GM19463 (cell line): ENCODE data around the gene CENPT.
"Not testable (repeated sequence)": the region's sequence is repeated elsewhere in the genome, so short reads cannot be mapped to it uniquely, and the experiment has no call there.

Experiments used
- ATAC-seq: cut with Tn5 transposase; IDR thresholded peaks from one replicate; pipeline ENCODE4 v1.9.1; 2021; ENCODE audit warnings: mild to moderate bottlenecking, moderate library complexity; ENCODE audit not compliant: unreplicated experiment

Gene CENPT

DNA sequence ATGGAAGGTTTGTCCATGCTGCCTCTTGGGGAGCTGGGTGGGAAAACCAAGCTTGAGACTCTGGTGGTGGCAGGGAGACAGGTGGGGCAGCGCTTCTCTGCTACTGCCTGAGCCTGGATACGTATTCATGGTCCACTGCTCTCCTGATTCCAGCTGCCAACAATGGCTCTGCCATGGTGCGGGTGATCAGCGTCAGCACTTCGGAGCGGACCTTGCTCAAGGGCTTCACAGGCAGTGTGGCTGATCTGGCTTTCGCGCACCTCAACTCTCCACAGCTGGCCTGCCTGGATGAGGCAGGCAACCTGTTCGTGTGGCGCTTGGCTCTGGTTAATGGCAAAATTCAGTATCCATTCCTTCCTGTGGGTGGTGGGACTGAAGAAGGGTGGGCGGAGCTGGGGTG, 29.6 kb upstream of the CENPT start:
- ATAC-seq, result no peak

DNA sequence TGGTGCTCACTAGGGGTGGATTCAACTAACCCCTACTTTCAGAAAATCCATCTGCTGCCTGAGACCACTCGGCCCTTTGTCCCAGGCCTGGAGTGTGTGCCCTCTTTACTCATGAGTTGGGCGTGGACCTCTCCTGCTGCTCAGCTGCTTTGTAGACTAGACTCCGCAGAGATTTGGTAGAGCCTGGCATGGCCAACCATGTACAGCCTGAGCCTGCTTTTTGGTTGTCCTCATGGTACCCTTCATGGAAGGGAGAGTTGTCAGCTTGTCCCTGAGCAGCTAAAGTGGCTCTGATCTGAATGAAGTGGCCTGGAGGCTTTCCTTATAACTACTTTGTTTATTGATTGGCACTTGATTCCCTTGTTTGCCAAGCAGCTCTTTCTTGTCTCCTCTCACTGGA, 26.9 kb upstream of the CENPT start:
- ATAC-seq, result no peak

DNA sequence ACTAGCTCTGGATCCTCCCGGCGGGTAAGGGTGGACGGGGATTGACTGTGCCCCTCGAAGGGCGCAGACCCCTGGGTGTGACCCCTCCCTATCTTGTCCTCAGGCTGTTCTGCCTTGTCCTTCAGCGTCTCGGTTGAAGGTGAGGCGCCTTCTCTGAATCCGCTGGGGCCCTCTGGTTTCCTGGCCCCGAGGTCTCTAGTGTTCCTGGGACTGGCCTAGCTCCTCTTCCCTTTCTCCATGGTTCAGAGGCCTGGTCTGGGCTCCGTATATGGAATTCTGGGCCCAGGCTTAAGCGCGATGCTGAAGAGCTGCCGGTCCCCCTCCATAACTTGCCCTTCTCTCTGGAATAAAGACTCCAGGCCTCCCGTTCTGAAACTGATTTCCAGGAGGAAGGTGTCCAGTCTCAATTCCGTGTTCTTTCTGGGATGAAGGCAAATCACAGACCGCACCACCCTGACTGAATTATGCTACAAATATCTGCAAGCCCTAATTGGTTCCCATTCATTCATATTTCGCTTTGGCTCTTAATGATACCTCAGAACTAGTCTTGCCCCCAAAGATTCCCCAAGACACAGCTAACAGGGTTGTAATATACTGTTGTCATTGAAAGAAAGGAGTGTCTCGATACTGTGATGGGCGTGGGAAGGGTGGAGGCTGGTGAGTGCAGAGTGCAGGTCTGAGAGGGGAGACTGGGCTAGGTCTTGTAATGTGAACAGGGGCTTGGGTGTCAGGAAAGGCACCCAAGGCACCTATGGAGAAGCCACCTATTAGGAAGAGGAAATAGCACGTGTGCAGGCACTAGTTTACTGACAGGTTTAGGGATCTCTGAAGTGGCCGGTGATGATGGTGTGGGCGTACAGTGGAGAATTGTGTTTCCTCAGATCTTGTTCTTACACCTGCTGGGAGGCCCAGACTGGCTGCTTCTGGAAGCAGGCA, 26.2 kb upstream of the CENPT start:
- ATAC-seq, result no peak

DNA sequence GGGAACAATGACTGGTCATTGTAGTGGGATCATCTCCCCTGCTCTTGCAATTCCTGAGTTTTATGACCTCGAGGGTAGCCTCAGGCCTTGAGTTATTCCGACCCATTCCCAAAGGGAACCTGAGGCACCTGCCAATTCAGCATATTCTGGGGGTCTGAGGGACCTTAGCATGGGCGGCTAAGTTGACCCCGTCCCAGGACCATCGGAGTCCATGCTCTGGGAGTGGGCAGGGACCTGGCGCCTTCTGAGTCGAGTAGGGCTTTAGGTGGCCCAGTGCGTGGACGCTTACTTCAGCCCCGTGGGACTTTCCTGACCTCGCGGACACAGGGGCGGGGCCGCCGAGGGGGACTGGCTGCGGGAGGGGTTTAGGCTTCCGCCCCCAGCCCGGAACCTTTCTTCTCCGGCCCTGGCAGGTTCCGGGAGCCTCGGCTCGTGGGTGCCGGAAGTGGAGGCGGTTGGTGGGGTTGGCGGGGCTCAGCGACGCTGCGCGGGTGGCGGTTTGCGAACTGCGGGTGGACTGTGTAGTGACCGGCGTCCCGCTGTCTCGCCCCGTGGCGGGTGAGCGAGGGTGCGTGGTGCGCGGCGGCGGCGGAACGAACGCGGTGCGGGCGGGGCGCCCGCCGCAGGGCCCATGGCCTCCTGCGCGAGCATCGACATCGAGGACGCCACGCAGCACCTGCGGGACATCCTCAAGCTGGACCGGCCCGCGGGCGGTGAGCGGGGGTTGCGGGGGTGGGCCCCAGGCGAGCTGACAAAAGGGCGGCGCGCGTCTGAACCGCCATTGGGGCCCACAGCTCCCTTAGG, 25.3 kb upstream of the CENPT start, which contains the start of gene EDC4:
Gene EDC4, plus strand, starts transcription at position 422 of the 804 bp plus-strand sequence. Its CDS starts 210 bp downstream, at position 632.
- ATAC-seq, result peak; percentile 83

DNA sequence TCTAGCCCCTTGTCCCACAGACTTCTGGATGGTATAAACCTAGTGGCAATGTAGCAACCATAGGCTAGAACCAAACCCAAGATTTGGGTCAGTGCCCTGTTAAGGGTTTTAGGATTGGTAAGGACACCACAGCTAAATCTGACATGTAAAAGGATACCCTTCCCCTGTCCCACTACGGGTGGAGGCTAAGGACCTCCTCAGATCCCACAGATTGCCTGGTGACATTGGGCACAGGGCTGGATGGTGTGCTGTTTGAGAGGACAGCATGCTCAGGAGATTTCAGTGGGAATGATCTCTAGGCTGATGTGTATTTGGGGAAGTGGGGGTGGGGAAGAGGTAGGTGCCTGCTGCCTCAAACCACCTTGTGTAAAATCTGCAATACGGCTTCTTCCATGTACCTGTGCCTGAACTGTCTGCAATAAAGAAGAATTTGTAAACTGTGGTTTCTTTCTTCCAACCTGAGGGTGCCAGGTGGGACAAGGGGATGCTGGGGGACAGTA, 24.7 kb upstream of the CENPT start:
- no peak for ATAC-seq

DNA sequence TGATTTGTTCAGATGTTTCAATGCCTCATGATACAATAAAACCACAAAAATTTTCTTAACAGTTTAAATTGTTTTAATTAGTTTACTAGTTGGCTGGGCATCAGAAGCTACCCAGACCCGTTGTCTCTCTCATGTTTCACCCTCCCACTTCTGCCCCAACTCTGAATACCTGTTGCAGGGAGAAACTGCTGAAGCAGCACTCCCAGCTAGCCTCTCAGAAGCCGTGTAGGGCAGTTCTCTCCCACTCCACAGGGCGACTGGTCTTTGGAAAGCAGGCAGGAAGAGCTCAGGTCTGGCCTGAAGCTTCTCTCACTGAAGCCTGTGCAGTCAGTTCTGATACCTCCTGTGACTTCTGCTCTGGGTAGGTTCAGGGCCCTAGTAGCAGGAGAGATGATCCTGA, 23.8 kb upstream of the CENPT start:
- ATAC-seq, result no peak

DNA sequence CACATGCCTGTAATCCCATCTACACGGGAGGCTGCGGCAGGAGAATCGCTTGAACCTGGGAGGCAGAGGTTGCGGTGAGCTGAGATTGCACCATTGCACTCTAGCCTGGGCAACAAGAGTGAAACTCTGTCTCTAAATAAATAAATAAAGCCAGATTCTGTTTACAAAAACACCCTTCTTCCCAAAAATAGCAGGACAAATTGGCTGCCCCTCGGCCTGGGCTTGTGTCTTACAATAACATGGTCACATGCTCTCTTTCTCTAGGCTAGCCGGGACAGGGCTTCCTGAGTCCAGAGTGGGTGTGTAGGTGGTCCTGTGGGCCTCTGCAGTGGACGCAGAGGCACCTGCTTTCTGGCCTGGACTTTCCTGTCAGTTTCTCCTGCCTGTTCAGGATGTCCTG, 22.2 kb upstream of the CENPT start:
- ATAC-seq, result no peak

DNA sequence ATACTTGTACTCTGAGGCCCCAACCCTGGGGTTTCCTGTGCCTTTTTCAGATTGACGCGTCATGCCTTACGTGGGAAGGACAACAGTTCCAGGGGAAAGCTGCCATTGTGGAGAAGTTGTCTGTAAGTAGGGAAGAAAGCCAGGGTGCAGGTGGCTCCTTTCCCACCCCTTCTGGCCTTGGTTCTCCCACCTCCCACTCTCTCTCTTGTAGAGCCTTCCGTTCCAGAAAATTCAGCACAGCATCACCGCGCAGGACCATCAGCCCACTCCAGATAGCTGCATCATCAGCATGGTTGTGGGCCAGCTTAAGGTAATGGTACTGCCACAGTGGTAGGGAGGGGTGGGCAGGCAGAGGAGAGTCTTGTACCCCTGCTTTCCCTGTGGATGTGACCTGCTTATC, 20.8 kb upstream of the CENPT start:
- no peak for ATAC-seq

DNA sequence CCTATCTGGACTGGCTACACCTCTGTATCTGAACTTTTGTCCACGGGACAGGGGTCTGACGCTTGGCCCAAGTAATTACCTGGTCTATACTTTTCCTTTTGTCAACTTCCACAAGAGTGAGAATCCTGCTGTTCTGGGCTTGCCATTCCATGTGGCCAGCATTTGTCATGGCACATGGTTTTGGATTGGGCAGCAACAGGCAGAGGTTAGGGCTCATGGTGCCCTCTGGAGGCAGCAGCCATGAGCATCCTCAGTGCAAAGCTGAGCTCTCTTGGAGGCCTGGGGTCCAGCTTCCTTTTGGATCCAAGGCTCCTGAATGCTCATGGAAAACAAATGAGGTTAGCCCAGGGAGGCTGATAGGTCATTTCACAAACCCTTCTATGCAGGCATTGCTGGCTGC, 17.8 kb upstream of the CENPT start:
- ATAC-seq, result no peak

DNA sequence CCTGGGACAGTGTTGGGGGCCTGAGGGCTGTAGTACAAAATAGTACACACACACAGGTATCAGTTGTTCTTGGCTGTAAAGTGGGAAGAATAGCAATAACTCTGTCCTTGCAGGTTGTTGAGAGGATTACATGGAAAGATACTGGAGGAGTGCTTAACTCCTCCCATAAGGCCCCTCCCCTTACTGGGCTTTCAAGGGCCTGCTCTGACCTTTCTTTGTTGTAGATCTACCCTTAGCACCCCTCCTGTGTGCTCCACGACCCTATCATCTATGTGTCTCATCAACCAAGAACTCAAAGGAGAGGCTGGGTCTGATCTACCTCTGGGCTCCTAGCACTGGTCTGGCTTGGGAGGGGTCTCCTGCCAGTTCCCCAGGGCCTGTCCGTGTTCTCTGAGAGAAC, 17.1 kb upstream of the CENPT start:
- ATAC-seq, result no peak

DNA sequence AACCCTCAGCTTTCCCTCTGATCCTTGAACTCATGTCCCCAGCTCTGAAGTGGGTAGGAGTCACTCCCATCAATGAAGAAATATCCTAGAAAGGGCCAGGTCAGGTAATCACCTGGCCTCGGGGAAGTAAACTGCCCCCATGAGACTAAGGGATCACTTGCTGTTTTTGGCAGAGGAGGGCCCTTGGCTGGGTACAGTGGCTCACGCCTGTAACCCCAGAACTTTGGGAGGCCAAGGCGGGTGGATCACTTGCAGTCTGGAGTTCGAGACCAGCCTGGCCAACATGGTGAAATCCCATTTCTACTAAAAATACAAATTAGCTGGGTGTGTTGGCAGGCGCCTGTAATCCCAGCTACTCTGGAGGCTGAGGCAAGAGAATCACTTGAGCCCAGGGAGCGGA, 16.6 kb upstream of the CENPT start:
- not testable (repeated sequence) for ATAC-seq

DNA sequence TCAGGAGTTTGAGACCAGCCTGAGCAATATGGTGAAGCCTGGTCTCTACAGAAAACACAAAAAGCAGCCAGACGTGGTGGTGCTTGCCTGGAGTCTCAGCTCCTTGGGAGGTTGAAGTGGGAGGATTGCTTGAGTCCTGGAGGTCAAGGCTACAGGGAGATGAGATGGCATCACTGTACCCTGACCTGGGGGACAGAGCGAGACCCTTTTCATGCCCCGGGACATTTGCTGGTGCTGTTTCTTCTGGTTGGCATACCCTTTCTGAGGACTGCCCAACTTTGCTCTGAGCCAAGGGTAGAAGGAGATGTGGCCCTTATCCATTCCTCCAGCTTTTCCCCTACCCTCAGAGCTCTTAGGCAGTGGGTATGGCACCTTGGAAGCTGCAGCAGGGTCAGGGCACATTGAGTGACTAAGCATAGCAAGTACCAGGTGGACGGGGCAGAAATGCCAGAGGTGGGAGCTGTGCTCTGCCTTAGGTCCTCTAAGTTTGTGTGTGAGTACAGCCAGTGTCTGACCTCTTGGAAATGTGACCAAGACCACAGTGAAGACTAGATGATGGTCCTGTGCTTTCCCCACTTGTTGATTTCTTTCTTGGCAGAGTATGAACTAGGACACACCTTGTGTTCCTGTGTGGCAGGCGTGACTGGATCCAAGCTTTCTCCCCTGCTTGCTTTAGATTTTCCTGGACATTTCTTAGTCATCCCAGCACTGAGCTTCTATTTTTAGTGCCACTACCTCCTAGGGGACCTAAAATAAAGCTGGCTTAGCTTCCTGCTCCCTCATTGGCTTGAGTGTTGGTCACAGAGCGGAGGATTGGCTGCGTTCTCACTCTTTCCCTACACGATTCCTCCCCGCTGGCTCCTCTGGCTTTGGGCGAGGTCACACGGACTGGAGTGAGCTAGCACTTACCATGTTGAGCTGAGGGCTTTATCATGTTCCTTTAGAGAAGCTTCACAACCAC, 15.4 kb upstream of the CENPT start:
- no peak for ATAC-seq

DNA sequence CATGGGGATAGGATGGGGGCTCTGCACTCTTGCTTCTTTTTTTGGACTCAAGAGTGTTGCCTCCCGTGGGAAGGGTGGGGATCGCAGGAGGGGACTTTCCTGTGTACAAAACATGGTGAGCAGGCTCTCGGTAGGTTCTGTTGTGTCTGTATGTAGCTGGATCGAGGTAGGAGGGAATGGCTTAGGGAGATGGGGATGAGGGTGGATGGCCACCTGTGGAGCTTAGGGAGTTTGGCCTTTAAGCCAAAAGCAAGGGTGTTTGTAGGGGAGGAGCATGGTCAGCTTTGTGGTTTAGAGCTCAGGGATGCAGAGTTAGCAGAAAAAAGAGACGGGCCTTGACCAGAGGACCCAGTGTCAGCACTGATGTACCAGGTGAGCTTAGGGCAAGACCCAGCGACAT, 14.4 kb upstream of the CENPT start:
- ATAC-seq, result no peak

DNA sequence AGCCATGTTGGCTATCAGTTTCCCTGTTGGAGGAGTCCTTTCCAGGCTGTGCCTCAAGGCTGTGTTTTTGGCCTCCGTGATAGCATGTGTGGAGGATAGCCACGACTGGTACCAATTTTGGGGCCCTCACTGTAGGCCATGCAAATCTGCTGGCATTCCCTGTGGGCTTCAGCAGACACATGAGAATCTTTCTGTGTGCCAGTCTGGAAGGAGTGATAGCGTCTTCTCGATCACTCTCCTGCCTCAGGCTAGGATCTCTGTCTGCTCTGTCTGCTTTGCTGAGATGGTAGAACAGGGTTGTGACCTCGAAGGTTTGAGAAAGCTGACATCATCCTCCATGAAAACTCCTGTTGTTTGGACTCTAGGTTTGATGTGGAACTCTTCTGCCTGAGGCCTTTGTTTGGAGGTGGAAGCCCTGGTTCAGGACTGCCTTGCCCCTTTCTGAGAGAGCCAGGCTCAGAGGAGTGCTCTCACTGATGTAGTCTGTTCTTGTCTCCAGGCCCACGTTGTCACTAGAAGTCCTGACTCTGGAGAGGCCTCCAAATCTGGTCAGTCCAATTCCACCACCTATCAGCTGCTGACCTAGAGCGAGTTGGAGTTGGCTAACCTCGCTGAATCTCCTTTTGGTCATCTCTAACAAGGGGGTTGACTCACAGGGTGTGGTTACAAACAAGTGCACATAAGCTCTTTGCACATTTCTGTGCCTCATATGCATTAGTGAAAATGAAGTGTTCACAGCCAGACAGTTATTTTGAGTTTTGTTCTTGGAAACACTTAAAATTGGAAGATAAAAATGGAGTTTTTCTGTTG, 13.3 kb upstream of the CENPT start:
- no peak for ATAC-seq

DNA sequence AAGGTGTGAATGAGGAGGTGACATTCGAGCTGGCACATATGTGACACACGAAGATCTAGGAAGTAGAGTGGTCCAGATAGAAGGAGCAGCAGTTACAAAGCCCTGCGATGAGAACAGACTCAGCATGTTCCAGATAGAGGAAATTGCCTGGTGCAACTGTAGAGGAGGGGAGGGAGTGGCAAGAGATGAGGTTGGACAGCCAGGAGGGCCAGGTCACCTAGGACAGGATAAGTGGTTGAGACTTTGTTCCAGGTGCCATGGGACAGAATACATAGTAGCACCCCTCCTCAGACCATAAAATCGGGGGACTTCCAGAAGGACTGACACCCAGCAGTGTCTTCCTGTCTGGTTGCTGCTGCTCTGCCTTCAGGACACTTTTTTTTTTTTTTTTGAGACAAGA, 11.0 kb upstream of the CENPT start:
- ATAC-seq, result no peak

DNA sequence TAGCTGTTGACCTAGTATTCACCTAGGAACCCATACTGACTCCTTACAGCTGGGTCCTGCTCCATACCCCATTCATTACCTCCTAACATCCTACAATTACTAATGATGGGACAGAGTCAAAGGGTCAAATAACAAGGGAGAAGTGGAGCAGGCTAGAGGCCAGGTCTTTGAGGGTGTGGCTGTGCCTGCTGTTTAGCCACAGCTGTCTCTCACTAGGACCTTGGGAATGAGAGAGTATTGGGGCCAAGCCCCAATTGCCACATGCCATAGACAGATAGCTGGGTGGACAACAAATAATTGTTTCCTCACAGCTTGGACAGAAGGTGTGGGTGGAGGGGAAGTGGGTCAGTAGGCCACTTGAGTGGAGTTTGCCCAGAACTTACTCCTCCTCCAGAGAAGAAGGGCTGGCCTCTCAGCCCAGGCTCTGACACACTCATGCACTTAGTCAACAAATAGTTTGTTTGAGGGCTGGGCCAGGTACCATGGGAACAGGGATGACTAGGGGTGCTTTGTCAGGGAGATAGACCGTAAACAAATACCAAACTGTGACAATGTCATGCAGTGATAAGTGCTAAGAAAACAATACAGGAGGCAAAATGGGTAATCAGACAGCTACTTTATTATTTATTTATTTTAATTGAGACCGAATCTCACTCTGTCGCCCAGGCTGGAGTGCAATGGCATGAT, 10.2 kb upstream of the CENPT start:
- ATAC-seq, result no peak

DNA sequence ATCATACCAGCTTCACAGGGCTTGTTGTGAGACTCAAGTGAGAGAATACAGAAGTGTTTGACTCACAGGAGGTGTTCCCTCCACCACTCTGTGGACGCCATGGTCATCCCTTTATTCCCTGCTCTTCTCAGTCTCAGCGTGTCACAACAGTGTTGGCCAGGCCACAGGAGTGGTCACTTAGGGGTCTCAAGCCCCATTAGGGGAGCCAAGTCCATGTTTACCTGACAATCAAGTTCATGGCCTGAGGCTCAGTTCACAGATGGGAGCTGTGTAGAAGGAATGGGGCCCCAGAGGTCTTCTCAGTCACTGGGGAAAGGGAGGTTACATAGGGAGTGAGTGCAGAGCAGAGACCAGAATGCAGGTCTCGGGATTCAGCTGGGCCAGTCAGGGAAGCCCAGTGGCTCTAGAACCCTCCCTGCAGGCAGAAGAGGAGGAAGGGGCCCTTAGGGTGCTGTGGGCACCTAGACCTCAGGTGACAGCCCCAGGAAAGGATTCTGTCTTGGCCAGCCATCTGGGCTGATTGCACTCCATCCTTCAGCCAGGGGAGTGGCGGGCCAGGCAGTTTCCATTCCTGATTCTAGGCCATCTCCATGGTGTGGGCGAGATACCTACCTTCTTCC, 9.5 kb upstream of the CENPT start:
- ATAC-seq, result no peak

DNA sequence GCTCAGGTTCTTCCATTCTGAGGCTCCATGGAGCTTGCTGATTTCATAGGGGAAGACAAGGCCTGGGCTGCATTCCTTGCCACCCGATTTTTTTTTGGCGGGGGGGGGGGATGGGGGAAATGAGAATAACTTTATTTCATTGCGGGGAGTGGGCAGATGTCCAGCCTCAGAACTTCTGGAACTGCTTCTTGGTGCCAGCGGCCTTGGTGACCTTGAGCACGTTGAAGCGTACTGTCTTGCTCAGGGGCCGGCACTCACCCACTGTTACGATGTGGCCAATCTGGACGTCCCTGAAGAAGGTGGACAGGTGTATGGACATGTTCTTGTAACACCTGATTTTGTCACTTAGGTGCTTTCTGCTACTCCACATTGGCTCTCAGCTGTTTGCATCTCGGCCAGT, 8.3 kb upstream of the CENPT start:
- ATAC-seq, result no peak

DNA sequence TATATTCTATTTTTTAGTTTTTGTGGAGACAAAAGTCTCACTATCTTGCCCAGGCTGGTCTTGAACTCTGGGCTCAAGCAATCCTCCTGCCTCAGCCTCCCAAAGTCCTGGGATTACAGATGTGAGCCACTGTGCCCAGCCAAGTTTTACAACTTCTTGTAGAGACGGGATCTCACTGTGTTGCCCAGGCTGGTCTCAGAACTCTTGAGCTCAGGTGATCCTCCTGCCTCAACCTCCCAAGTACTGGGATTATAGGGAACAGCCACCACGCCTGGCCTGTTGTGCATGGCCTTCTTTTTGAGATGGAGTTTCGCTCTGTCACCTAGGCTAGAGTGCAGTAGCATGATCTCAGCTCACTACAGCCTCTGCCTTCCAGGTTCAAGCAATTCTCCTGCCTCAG, 6.2 kb upstream of the CENPT start:
- ATAC-seq, result no peak
